HepG2 (cell line): ENCODE data around the gene NPBWR2. TPM values are rescaled to one million over a fixed set of nuclear protein-coding genes. Genes with fewer than 3 reads are reported as not detected.

ENCODE experiments used
- CEBPZ ChIP-seq: IDR thresholded peaks from 2 replicates; pipeline ENCODE4 v1.6.1; 2012; ENCODE audit warnings: low read length, improper control_type of control experiment
- EZH2 ChIP-seq: conservative IDR thresholded peaks from 2 replicates; pipeline ENCODE4 v1.6.1; 2012; ENCODE audit warnings: mild to moderate bottlenecking, low read depth, low read length, moderate library complexity
- HDAC6 ChIP-seq: fragments of 200-600 bp; sonication (generic); IDR thresholded peaks from 2 replicates; pipeline ENCODE4 v1.7.0; 2017; ENCODE audit warnings: mild to moderate bottlenecking, antibody characterized with exemption, low read length, low read depth
- KMT2A ChIP-seq: sonication (generic); formaldehyde crosslinking; IDR thresholded peaks from 2 replicates; pipeline ENCODE4 v1.4.0; 2020; ENCODE audit warnings: missing genetic modification reagents
- MIXL1 ChIP-seq: IDR thresholded peaks from 2 replicates; pipeline ENCODE4 v1.6.1; 2016
- PREB ChIP-seq: sonication (generic); formaldehyde crosslinking; IDR thresholded peaks from 2 replicates; pipeline ENCODE4 v1.4.0; 2020; ENCODE audit warnings: missing genetic modification reagents
- RCOR2 ChIP-seq: IDR thresholded peaks from 2 replicates; pipeline ENCODE4 v1.6.1; 2016; ENCODE audit warnings: missing biosample characterization, missing genetic modification reagents
- SNAI1 ChIP-seq: sonication (generic); formaldehyde crosslinking; IDR thresholded peaks from 2 replicates; pipeline ENCODE4 v1.5.0; 2020; ENCODE audit warnings: mild to moderate bottlenecking, missing genetic modification reagents, borderline replicate concordance
- TRAFD1 ChIP-seq: sonication (generic); formaldehyde crosslinking; IDR thresholded peaks from 2 replicates; pipeline ENCODE4 v1.5.1; 2020; ENCODE audit warnings: missing genetic modification reagents, mild to moderate bottlenecking, borderline replicate concordance
- ZBTB49 ChIP-seq: sonication (generic); formaldehyde crosslinking; IDR thresholded peaks from 2 replicates; pipeline ENCODE4 v1.4.0; 2020; ENCODE audit warnings: missing genetic modification reagents, borderline replicate concordance
- ZNF180 ChIP-seq: sonication (generic); formaldehyde crosslinking; IDR thresholded peaks from 2 replicates; pipeline ENCODE4 v1.4.0; 2020; ENCODE audit warnings: low read depth, missing genetic modification reagents, borderline replicate concordance
- ZNF430 ChIP-seq: sonication (generic); formaldehyde crosslinking; IDR thresholded peaks from 2 replicates; pipeline ENCODE4 v1.9.0; 2021; ENCODE audit warnings: mild to moderate bottlenecking, missing genetic modification reagents
- ZNF577 ChIP-seq: sonication (generic); formaldehyde crosslinking; IDR thresholded peaks from 2 replicates; pipeline ENCODE4 v1.4.0; 2020; ENCODE audit warnings: mild to moderate bottlenecking, low read depth, missing genetic modification reagents, borderline replicate concordance
- polyA plus RNA-seq, 8 experiments: library from polyadenylated mRNA; depleted of rRNA in 3 of 8; stranded (reverse) in 7 of 8; unstranded in 1 of 8; fragments of >200 nt; fragmentation: Illumina TruSeq in 4 of 8; extraction: Trizol in 4 of 8; gene quantifications; 2 replicates each; pipeline versions ENCODE4 v1.2.1 to v1.2.3, GENCODE V29; 2011 to 2016; ENCODE audit warnings: low read depth in 4 of 8, missing spikeins in 1 of 8, mixed read lengths in 1 of 8; ENCODE audit not compliant: insufficient read depth in 1 of 8
- total RNA-seq, 5 experiments: library from RNA; depleted of rRNA; stranded (reverse); fragments of >200 nt; fragmentation: Illumina TruSeq; extraction: Trizol; gene quantifications; 2 replicates each; pipeline ENCODE4 v1.2.3, GENCODE V29; 2016; ENCODE audit warnings: low read depth in 1 of 5
- TF ChIP-seq, protein P1 (sequence below): sonication (generic); formaldehyde crosslinking; IDR thresholded peaks from 2 replicates; pipeline ENCODE4 v1.5.1; 2020; ENCODE audit warnings: mild to moderate bottlenecking, missing genetic modification reagents
- TF ChIP-seq, protein P2 (sequence below): sonication (generic); formaldehyde crosslinking; IDR thresholded peaks from 2 replicates; pipeline ENCODE4 v1.9.0; 2021; ENCODE audit warnings: missing genetic modification reagents, borderline replicate concordance

NPBWR2 gene
- total and polyA plus RNA-seq, 2 of the 13 experiments (the other 11 are each of a cell fraction or from before 2014, with no cell fraction given): not detected

- TF ChIP-seq PREB (CRISPR knock-in tag) (no peak), MIXL1 (CRISPR knock-in tag) (no peak), ZNF180 (CRISPR knock-in tag) (no peak), RCOR2 (CRISPR knock-in tag) (no peak), HDAC6 (no peak), TRAFD1 (CRISPR knock-in tag) (no peak), KMT2A (CRISPR knock-in tag) (no peak), ZNF430 (CRISPR knock-in tag) (peak; percentile 56; the same call in 1 of the 2 replicates), ZBTB49 (no peak), CEBPZ (no peak), SNAI1 (CRISPR knock-in tag) (no peak), EZH2 (no peak), ZNF577 (CRISPR knock-in tag) (no peak)
- TF ChIP-seq, protein P1, sequence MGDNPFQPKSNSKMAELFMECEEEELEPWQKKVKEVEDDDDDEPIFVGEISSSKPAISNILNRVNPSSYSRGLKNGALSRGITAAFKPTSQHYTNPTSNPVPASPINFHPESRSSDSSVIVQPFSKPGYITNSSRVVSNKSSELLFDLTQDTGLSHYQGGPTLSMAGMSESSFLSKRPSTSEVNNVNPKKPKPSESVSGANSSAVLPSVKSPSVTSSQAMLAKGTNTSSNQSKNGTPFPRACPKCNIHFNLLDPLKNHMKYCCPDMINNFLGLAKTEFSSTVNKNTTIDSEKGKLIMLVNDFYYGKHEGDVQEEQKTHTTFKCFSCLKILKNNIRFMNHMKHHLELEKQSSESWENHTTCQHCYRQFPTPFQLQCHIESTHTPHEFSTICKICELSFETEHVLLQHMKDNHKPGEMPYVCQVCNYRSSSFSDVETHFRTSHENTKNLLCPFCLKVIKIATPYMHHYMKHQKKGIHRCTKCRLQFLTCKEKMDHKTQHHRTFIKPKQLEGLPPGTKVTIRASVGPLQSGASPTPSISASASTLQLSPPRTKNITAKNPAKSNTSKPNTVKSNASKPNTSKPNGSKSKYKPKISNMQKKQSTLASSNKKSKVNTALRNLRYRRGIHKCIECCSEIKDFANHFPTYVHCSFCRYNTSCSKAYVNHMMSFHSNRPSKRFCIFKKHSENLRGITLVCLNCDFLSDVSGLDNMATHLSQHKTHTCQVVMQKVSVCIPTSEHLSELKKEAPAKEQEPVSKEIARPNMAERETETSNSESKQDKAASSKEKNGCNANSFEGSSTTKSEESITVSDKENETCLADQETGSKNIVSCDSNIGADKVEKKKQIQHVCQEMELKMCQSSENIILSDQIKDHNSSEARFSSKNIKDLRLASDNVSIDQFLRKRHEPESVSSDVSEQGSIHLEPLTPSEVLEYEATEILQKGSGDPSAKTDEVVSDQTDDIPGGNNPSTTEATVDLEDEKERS (CRISPR knock-in tag): no peak
- TF ChIP-seq, protein P2, sequence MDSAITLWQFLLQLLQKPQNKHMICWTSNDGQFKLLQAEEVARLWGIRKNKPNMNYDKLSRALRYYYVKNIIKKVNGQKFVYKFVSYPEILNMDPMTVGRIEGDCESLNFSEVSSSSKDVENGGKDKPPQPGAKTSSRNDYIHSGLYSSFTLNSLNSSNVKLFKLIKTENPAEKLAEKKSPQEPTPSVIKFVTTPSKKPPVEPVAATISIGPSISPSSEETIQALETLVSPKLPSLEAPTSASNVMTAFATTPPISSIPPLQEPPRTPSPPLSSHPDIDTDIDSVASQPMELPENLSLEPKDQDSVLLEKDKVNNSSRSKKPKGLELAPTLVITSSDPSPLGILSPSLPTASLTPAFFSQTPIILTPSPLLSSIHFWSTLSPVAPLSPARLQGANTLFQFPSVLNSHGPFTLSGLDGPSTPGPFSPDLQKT (CRISPR knock-in tag): no peak
Measured at GRCh38 chr20:64101731-64102621, 5.4 kb downstream of the NPBWR2 start (continued).
